Measurements from ENCODE around the gene MEF2C. TPM values are rescaled to one million over a fixed set of nuclear protein-coding genes. Genes with fewer than 3 reads are reported as not detected.

Gene MEF2C
- total RNA-seq (2014; rRNA removed; shearing (Covaris generic)) (0.97 and 1.2 TPM in 2 replicates), polyA plus RNA-seq (2016; fragmentation: Nextera tagmentation; extraction: Ambion mirVana) (1.6 and 1.8 TPM in 2 replicates)
- long read RNA-seq, partial matches to known transcripts = 1 of 1 reads
- long read RNA-seq, other reads (novel, unspliced or antisense) = 0 of 1 reads

DNA sequence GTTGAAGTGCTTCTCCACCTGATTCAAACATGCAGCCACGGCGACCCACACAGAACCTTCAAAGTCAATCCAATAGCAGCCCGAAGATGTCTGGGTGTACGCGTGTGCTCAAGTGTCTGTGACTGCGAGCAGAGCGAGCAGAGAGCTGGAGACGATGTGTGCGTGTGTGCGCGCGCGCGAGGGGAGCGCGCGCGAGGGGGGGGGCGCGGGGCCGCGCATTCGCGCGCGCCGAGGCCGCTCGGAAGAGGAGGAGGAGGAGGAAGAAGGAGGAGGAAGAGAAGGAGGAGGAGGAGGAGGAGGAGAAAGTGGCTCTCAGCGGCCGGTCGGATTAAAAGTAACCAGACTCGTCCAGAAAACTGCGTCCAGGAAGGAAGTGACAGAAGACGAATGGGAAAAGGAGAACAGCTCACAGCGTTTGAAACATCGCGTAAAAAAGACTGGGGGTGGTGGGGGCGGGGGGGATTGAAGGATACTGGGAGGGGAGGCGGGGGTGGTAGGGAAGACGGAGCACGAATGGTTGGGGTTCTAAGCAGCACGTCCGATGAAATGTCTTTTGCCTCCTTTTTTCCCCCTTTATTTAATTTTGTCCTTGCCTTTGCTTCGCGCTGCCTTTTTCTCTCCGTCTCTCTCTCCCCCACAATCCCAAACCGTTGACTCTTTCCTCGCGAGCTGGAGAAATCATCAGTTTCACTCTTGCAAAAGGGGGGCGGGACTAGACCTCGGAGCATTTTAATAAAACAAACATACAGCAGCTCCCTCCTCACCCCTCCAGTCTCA is at the start of gene MEF2C:
MEF2C (minus strand) TSS at position 126 of the 777 bp plus-strand sequence. CDS start 59,396 bp downstream, outside the sequence.
- H3F3A ChIP-seq (replicated peaks; ENCODE audit: low read depth) = no peaks in the 10 kb centered on the region
- TF ChIP-seq ZNF114 (CRISPR knock-in tag; IDR thresholded peaks at IDR 0.05) = peak; percentile 53; the same call in 1 of the 2 replicates
- TF ChIP-seq POLR2AphosphoS5 (IDR thresholded peaks at IDR 0.05; ENCODE audit: low read depth) = no peak
- Mint-ChIP-seq H3K9me3 (no peaks in the 10 kb centered on the region), H3K4me1 (peaks cover 9% of the 10 kb centered on the region; the same call in 2 of the 3 replicates), H3K27ac (no peak within 1 kb of the TSS), H3K36me3 (ENCODE audit: low read depth) (no peaks in the 10 kb centered on the region), H3K27me3 (ENCODE audit: insufficient read depth, low read depth, poor library complexity) (peaks cover 17% of the 10 kb centered on the region), H3K4me3 (peak within 1 kb of the TSS; percentile 89)
- peak within 1 kb of the TSS; percentile 90 for H2AFZ ChIP-seq
- DNase-seq (ENCODE audit: low spot score) (peak; percentile 59), ATAC-seq (peak; percentile 70)
- no peak within 1 kb of the TSS for H3K27ac ChIP-seq (ENCODE audit: low read depth)
- H3K4me1 ChIP-seq (ENCODE audit: insufficient read depth) = peaks cover 13% of the 10 kb centered on the region; the same call in 1 of the 2 replicates
- peak within 1 kb of the TSS; percentile 88 for H3K4me2 ChIP-seq
- H3K9me2 ChIP-seq (ENCODE audit: insufficient read depth) = no peaks in the 10 kb centered on the region
- H3K79me2 ChIP-seq (replicated peaks; ENCODE audit: insufficient read depth) = no peaks in the 10 kb centered on the region
- H3K36me3 ChIP-seq (ENCODE audit: insufficient read depth) = no peaks in the 10 kb centered on the region
- no peaks in the 10 kb centered on the region for H4K20me1 ChIP-seq (replicated peaks; ENCODE audit: insufficient read depth)
- H3K4me3 ChIP-seq = peak within 1 kb of the TSS; percentile 71
- peaks cover 69% of the 10 kb centered on the region for H3K27me3 ChIP-seq (ENCODE audit: insufficient read depth)

DNA sequence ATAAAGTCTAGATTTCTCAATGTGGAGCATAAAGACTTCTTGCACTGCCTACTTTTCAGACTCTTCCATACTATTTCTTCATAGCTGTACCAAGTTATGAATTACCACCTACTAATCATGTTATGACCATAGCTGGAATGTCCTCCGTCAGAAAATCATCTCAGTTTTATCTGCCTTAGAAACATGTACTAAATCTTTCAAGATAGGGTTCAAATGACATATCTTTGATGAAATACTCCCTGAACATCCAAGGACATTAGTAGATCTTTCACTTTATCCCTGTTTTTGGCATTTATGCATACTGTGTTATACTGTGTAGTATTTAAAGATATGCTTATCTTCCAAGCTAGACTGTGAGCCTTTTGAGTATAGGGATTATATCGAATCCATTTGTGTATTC is 49.6 kb upstream of the MEF2C start:
- Mint-ChIP-seq H3K27ac (no peak overlapping the region), H3K27me3 (ENCODE audit: insufficient read depth, low read depth, poor library complexity) (no peaks in the 10 kb centered on the region), H3K4me3 (no peak overlapping the region), H3K9me3 (no peaks in the 10 kb centered on the region), H3K4me1 (peaks cover 11% of the 10 kb centered on the region), H3K36me3 (ENCODE audit: low read depth) (no peaks in the 10 kb centered on the region)
- H3K79me2 ChIP-seq (replicated peaks; ENCODE audit: insufficient read depth) = no peaks in the 10 kb centered on the region
- no peaks in the 10 kb centered on the region for H3K4me1 ChIP-seq (ENCODE audit: insufficient read depth)
- no peaks in the 10 kb centered on the region for H3K27me3 ChIP-seq (ENCODE audit: insufficient read depth)
- H3K4me2 ChIP-seq = no peak overlapping the region
- no peaks in the 10 kb centered on the region for H4K20me1 ChIP-seq (replicated peaks; ENCODE audit: insufficient read depth)
- H3K36me3 ChIP-seq (ENCODE audit: insufficient read depth) = no peaks in the 10 kb centered on the region
- DNase-seq (ENCODE audit: low spot score) (no peak), ATAC-seq (no peak)
- H3K9me2 ChIP-seq (ENCODE audit: insufficient read depth) = no peaks in the 10 kb centered on the region
- no peak overlapping the region for H3K27ac ChIP-seq (ENCODE audit: low read depth)
- H3F3A ChIP-seq (replicated peaks; ENCODE audit: low read depth) = no peaks in the 10 kb centered on the region
- no peak overlapping the region for H3K4me3 ChIP-seq
- no peak overlapping the region for H2AFZ ChIP-seq
- TF ChIP-seq STAT1 (IDR thresholded peaks at IDR 0.05; ENCODE audit: unreplicated experiment) (no peak), EZH2phosphoT487 (IDR thresholded peaks at IDR 0.05; ENCODE audit: unreplicated experiment) (no peak), NANOG (IDR thresholded peaks at IDR 0.05; ENCODE audit: borderline replicate concordance) (no peak), CREB1 (CRISPR knock-in tag; IDR thresholded peaks at IDR 0.05; ENCODE audit: low read depth) (no peak), EZH2 (IDR thresholded peaks at IDR 0.05; ENCODE audit: low read depth, unreplicated experiment) (no peak), JUNB (IDR thresholded peaks at IDR 0.05; ENCODE audit: unreplicated experiment) (no peak), ZNF114 (CRISPR knock-in tag; IDR thresholded peaks at IDR 0.05) (no peak), POLR2AphosphoS5 (IDR thresholded peaks at IDR 0.05; ENCODE audit: low read depth) (no peak)
- TF ChIP-seq, protein P1, sequence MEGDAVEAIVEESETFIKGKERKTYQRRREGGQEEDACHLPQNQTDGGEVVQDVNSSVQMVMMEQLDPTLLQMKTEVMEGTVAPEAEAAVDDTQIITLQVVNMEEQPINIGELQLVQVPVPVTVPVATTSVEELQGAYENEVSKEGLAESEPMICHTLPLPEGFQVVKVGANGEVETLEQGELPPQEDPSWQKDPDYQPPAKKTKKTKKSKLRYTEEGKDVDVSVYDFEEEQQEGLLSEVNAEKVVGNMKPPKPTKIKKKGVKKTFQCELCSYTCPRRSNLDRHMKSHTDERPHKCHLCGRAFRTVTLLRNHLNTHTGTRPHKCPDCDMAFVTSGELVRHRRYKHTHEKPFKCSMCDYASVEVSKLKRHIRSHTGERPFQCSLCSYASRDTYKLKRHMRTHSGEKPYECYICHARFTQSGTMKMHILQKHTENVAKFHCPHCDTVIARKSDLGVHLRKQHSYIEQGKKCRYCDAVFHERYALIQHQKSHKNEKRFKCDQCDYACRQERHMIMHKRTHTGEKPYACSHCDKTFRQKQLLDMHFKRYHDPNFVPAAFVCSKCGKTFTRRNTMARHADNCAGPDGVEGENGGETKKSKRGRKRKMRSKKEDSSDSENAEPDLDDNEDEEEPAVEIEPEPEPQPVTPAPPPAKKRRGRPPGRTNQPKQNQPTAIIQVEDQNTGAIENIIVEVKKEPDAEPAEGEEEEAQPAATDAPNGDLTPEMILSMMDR (conservative IDR thresholded peaks at IDR 0.05; ENCODE audit: low read depth in 2 of 2) = no peak
- TF ChIP-seq, protein P2, sequence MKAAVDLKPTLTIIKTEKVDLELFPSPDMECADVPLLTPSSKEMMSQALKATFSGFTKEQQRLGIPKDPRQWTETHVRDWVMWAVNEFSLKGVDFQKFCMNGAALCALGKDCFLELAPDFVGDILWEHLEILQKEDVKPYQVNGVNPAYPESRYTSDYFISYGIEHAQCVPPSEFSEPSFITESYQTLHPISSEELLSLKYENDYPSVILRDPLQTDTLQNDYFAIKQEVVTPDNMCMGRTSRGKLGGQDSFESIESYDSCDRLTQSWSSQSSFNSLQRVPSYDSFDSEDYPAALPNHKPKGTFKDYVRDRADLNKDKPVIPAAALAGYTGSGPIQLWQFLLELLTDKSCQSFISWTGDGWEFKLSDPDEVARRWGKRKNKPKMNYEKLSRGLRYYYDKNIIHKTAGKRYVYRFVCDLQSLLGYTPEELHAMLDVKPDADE (IDR thresholded peaks at IDR 0.05) = no peak
- TF ChIP-seq, protein P3, sequence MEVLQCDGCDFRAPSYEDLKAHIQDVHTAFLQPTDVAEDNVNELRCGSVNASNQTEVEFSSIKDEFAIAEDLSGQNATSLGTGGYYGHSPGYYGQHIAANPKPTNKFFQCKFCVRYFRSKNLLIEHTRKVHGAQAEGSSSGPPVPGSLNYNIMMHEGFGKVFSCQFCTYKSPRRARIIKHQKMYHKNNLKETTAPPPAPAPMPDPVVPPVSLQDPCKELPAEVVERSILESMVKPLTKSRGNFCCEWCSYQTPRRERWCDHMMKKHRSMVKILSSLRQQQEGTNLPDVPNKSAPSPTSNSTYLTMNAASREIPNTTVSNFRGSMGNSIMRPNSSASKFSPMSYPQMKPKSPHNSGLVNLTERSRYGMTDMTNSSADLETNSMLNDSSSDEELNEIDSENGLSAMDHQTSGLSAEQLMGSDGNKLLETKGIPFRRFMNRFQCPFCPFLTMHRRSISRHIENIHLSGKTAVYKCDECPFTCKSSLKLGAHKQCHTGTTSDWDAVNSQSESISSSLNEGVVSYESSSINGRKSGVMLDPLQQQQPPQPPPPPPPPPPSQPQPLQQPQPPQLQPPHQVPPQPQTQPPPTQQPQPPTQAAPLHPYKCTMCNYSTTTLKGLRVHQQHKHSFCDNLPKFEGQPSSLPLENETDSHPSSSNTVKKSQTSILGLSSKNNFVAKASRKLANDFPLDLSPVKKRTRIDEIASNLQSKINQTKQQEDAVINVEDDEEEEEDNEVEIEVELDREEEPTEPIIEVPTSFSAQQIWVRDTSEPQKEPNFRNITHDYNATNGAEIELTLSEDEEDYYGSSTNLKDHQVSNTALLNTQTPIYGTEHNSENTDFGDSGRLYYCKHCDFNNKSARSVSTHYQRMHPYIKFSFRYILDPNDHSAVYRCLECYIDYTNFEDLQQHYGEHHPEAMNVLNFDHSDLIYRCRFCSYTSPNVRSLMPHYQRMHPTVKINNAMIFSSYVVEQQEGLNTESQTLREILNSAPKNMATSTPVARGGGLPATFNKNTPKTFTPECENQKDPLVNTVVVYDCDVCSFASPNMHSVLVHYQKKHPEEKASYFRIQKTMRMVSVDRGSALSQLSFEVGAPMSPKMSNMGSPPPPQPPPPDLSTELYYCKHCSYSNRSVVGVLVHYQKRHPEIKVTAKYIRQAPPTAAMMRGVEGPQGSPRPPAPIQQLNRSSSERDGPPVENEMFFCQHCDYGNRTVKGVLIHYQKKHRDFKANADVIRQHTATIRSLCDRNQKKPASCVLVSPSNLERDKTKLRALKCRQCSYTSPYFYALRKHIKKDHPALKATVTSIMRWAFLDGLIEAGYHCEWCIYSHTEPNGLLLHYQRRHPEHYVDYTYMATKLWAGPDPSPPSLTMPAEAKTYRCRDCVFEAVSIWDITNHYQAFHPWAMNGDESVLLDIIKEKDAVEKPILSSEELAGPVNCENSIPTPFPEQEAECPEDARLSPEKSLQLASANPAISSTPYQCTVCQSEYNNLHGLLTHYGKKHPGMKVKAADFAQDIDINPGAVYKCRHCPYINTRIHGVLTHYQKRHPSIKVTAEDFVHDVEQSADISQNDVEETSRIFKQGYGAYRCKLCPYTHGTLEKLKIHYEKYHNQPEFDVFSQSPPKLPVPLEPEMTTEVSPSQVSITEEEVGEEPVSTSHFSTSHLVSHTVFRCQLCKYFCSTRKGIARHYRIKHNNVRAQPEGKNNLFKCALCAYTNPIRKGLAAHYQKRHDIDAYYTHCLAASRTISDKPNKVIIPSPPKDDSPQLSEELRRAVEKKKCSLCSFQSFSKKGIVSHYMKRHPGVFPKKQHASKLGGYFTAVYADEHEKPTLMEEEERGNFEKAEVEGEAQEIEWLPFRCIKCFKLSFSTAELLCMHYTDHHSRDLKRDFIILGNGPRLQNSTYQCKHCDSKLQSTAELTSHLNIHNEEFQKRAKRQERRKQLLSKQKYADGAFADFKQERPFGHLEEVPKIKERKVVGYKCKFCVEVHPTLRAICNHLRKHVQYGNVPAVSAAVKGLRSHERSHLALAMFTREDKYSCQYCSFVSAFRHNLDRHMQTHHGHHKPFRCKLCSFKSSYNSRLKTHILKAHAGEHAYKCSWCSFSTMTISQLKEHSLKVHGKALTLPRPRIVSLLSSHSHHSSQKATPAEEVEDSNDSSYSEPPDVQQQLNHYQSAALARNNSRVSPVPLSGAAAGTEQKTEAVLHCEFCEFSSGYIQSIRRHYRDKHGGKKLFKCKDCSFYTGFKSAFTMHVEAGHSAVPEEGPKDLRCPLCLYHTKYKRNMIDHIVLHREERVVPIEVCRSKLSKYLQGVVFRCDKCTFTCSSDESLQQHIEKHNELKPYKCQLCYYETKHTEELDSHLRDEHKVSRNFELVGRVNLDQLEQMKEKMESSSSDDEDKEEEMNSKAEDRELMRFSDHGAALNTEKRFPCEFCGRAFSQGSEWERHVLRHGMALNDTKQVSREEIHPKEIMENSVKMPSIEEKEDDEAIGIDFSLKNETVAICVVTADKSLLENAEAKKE (CRISPR knock-in tag; IDR thresholded peaks at IDR 0.05) = no peak
